ENCODE data around the gene MMP24OS. TPM values are rescaled to one million over a fixed set of nuclear protein-coding genes. Genes with fewer than 3 reads are reported as not detected.

MMP24OS gene
- 4.2 TPM for total RNA-seq

GRCh38 chr20:35277531-35278395, at the start of gene MMP24OS:
TSS of gene MMP24OS (minus strand) at chr20:35278122. CDS start at chr20:35277929, 193 bp downstream.
- Histone ChIP-seq H3K4me3 (ENCODE audit: low read length in 3 of 3) (peak within 1 kb of the TSS; percentile 82 to 89 (median 89)), H3K4me1 (ENCODE audit: control insufficient read depth in 3 of 3, insufficient read depth in 3 of 3, low read length in 3 of 3) (peaks cover 15 to 26% (median 23%) of the 10 kb centered on the region in 3 donors), H3K36me3 (ENCODE audit: control insufficient read depth in 3 of 3, insufficient read depth in 3 of 3, low read length in 3 of 3) (peaks cover 29 to 34% (median 30%) of the 10 kb centered on the region in 3 donors), H3K27ac (ENCODE audit: low read depth, low read length) (peak within 1 kb of the TSS; percentile 83), H3K9me3 (ENCODE audit: control insufficient read depth in 3 of 3, low read length in 3 of 3) (no peaks in the 10 kb centered on the region), H3K9ac (ENCODE audit: low read depth in 1 of 3, low read length in 3 of 3) (peak within 1 kb of the TSS; percentile 87 to 92 (median 90)), H3K27me3 (ENCODE audit: control insufficient read depth in 3 of 3, insufficient read depth in 3 of 3, low read length in 3 of 3) (no peaks in the 10 kb centered on the region)

DNA sequence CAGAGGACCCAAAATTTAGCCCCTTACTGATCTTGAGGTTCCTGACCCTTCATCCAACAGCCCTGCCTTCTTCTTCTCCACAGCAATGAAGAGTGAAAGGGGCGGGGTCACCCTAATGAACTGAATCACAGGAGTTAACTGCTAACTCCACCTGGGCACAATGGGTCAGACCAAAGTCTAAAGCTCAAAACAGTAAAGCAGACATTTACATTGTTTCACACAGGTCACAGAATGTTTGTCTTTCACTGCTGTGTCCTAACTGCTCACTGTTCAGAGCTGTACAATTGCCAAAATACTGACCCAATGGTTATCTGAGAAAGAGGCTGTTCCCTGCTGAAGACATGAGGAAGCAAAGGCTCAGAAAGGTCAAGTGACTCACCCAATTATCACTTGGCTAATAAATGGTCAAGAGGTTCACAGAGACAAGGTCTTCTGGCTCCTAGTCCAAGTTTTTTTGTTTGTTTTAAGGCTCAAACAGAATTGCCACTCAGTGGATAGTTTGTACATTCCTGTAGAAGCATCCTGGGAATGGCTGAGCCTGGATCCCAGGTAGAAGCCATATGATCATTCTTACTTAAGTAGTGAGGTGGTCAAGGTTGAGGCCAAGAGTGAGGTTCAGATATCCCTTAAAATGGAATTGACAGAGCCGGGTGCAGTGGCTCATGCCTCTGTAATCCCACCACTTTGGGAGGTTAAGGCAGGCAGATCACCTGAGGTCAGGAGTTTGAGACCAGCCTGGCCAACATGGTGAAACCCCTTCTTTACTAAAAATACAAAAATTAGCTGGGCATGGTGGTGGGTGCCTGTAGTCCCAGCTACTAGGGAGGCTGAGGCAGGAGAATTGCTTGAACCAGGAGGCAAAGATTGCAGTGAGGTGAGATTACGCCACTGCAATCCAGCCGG, 49.4 kb upstream of the MMP24OS start:
- no peaks in the 10 kb centered on the region for H3K27me3 ChIP-seq (ENCODE audit: control insufficient read depth in 3 of 3, insufficient read depth in 3 of 3, low read length in 3 of 3)
- no peaks in the 10 kb centered on the region for H3K9me3 ChIP-seq (ENCODE audit: control insufficient read depth in 3 of 3, low read length in 3 of 3)
- no peak overlapping the region for H3K9ac ChIP-seq (ENCODE audit: low read depth in 1 of 3, low read length in 3 of 3)
- no peak overlapping the region for H3K4me3 ChIP-seq (ENCODE audit: low read length in 3 of 3)
- H3K27ac ChIP-seq (ENCODE audit: low read depth, low read length): no peak overlapping the region
- H3K4me1 ChIP-seq (ENCODE audit: control insufficient read depth in 3 of 3, insufficient read depth in 3 of 3, low read length in 3 of 3): peaks cover 8 to 19% (median 17%) of the 10 kb centered on the region in 3 donors
- H3K36me3 ChIP-seq (ENCODE audit: control insufficient read depth in 3 of 3, insufficient read depth in 3 of 3, low read length in 3 of 3): peaks cover 0 to 6% (median 0%) of the 10 kb centered on the region in 3 donors

DNA sequence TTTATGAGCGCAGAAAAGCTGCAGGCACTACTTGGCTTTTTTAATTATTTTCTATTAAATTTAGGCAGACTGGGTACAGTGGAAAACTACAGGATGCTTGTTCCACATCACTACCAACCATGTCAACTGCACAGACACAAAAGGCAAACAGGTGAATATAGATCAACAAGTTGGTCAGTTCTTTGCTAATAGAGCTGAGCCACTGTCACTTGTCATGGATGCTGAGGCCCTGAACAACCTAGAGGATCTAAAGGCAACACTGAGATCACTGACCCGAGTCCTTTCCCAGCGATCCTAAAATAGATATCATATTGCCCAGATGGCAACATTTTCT, 48.8 kb upstream of the MMP24OS start:
- Histone ChIP-seq H3K27ac (ENCODE audit: low read depth, low read length) (no peak overlapping the region), H3K27me3 (ENCODE audit: control insufficient read depth in 3 of 3, insufficient read depth in 3 of 3, low read length in 3 of 3) (no peaks in the 10 kb centered on the region), H3K9me3 (ENCODE audit: control insufficient read depth in 3 of 3, low read length in 3 of 3) (no peaks in the 10 kb centered on the region), H3K36me3 (ENCODE audit: control insufficient read depth in 3 of 3, insufficient read depth in 3 of 3, low read length in 3 of 3) (peaks cover 0 to 6% (median 0%) of the 10 kb centered on the region in 3 donors), H3K4me3 (ENCODE audit: low read length in 3 of 3) (no peak overlapping the region), H3K4me1 (ENCODE audit: control insufficient read depth in 3 of 3, insufficient read depth in 3 of 3, low read length in 3 of 3) (peaks cover 8 to 19% (median 17%) of the 10 kb centered on the region in 3 donors), H3K9ac (ENCODE audit: low read depth in 1 of 3, low read length in 3 of 3) (no peak overlapping the region)

GRCh38 chr20:35326021-35326739, 48.3 kb upstream of the MMP24OS start:
- Histone ChIP-seq H3K9me3 (ENCODE audit: control insufficient read depth in 3 of 3, low read length in 3 of 3) (no peaks in the 10 kb centered on the region), H3K27me3 (ENCODE audit: control insufficient read depth in 3 of 3, insufficient read depth in 3 of 3, low read length in 3 of 3) (no peaks in the 10 kb centered on the region), H3K4me1 (ENCODE audit: control insufficient read depth in 3 of 3, insufficient read depth in 3 of 3, low read length in 3 of 3) (peaks cover 8 to 19% (median 17%) of the 10 kb centered on the region in 3 donors), H3K9ac (ENCODE audit: low read depth in 1 of 3, low read length in 3 of 3) (peak overlapping the region in 1 of 3 donors; percentile 17), H3K36me3 (ENCODE audit: control insufficient read depth in 3 of 3, insufficient read depth in 3 of 3, low read length in 3 of 3) (peaks cover 0 to 6% (median 0%) of the 10 kb centered on the region in 3 donors), H3K4me3 (ENCODE audit: low read length in 3 of 3) (no peak overlapping the region), H3K27ac (ENCODE audit: low read depth, low read length) (peak overlapping the region; percentile 51)

GRCh38 chr20:35325401-35325800, 47.5 kb upstream of the MMP24OS start:
- no peaks in the 10 kb centered on the region for H3K9me3 ChIP-seq (ENCODE audit: control insufficient read depth in 3 of 3, low read length in 3 of 3)
- H3K9ac ChIP-seq (ENCODE audit: low read depth in 1 of 3, low read length in 3 of 3): no peak overlapping the region
- H3K27me3 ChIP-seq (ENCODE audit: control insufficient read depth in 3 of 3, insufficient read depth in 3 of 3, low read length in 3 of 3): no peaks in the 10 kb centered on the region
- H3K4me3 ChIP-seq (ENCODE audit: low read length in 3 of 3): no peak overlapping the region
- H3K36me3 ChIP-seq (ENCODE audit: control insufficient read depth in 3 of 3, insufficient read depth in 3 of 3, low read length in 3 of 3): peaks cover 0 to 6% (median 0%) of the 10 kb centered on the region in 3 donors
- no peak overlapping the region for H3K27ac ChIP-seq (ENCODE audit: low read depth, low read length)
- peaks cover 8 to 21% (median 17%) of the 10 kb centered on the region in 3 donors for H3K4me1 ChIP-seq (ENCODE audit: control insufficient read depth in 3 of 3, insufficient read depth in 3 of 3, low read length in 3 of 3)

GRCh38 chr20:35320396-35321126, 42.6 kb upstream of the MMP24OS start:
- Histone ChIP-seq H3K27me3 (ENCODE audit: control insufficient read depth in 3 of 3, insufficient read depth in 3 of 3, low read length in 3 of 3) (no peaks in the 10 kb centered on the region), H3K4me3 (ENCODE audit: low read length in 3 of 3) (no peak overlapping the region), H3K27ac (ENCODE audit: low read depth, low read length) (no peak overlapping the region), H3K9me3 (ENCODE audit: control insufficient read depth in 3 of 3, low read length in 3 of 3) (no peaks in the 10 kb centered on the region), H3K4me1 (ENCODE audit: control insufficient read depth in 3 of 3, insufficient read depth in 3 of 3, low read length in 3 of 3) (peaks cover 9 to 25% (median 16%) of the 10 kb centered on the region in 3 donors), H3K36me3 (ENCODE audit: control insufficient read depth in 3 of 3, insufficient read depth in 3 of 3, low read length in 3 of 3) (peaks cover 0 to 6% (median 0%) of the 10 kb centered on the region in 3 donors), H3K9ac (ENCODE audit: low read depth in 1 of 3, low read length in 3 of 3) (no peak overlapping the region)

DNA sequence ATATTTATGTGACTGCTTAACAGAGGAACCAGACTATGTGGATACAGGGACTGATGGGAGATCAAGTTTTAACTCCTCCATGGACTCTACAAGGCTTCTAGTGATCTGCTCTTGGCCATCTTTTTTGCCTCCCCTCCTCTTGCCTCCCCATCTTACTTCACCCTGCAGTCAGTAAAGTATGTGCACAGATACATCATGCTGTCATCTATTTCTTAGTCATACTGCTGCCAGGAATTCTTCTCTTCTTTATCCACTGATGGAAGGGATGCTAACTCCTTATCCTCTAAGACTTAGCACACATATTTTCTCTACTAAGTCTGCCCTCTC, 41.9 kb upstream of the MMP24OS start:
- no peak overlapping the region for H3K4me3 ChIP-seq (ENCODE audit: low read length in 3 of 3)
- no peak overlapping the region for H3K27ac ChIP-seq (ENCODE audit: low read depth, low read length)
- H3K9me3 ChIP-seq (ENCODE audit: control insufficient read depth in 3 of 3, low read length in 3 of 3): no peaks in the 10 kb centered on the region
- no peaks in the 10 kb centered on the region for H3K27me3 ChIP-seq (ENCODE audit: control insufficient read depth in 3 of 3, insufficient read depth in 3 of 3, low read length in 3 of 3)
- no peak overlapping the region for H3K9ac ChIP-seq (ENCODE audit: low read depth in 1 of 3, low read length in 3 of 3)
- H3K4me1 ChIP-seq (ENCODE audit: control insufficient read depth in 3 of 3, insufficient read depth in 3 of 3, low read length in 3 of 3): peaks cover 8 to 25% (median 16%) of the 10 kb centered on the region in 3 donors
- H3K36me3 ChIP-seq (ENCODE audit: control insufficient read depth in 3 of 3, insufficient read depth in 3 of 3, low read length in 3 of 3): peaks cover 0 to 6% (median 0%) of the 10 kb centered on the region in 3 donors

DNA sequence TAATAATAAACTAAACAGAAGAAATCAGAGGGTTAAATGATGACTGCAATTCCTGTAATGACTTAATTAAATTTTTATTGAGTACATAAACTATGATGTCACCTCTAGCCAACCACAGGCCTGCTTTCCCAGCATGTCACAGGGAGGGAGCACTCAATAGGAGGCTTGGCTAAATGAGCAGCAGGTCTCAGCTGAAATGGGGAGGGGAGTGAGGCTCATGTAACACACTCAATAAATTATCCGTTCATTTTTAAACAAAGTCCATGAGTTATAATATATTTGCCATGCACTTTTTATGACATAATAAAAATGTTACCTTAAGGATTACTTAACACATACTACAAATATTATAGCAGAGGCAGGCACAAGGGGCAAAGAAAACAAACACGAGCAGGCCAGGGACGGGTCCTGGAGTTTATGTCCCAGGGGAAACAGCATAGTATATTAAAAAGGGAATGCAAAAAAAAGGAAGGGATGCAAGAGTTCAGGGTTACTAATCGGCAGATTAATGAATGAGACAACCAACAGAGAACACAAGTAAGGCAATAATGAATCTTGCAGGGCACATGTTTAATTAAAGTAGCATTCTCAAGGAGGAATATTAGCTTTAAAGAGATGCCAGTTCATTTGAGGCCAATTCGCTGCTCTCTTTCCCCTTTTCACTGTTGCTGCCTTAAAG, 41.4 kb upstream of the MMP24OS start:
- Histone ChIP-seq H3K4me3 (ENCODE audit: low read length in 3 of 3) (no peak overlapping the region), H3K9ac (ENCODE audit: low read depth in 1 of 3, low read length in 3 of 3) (peak overlapping the region in 1 of 3 donors; percentile 42), H3K36me3 (ENCODE audit: control insufficient read depth in 3 of 3, insufficient read depth in 3 of 3, low read length in 3 of 3) (peaks cover 0 to 8% (median under 1%) of the 10 kb centered on the region in 3 donors), H3K9me3 (ENCODE audit: control insufficient read depth in 3 of 3, low read length in 3 of 3) (no peaks in the 10 kb centered on the region), H3K27me3 (ENCODE audit: control insufficient read depth in 3 of 3, insufficient read depth in 3 of 3, low read length in 3 of 3) (no peaks in the 10 kb centered on the region), H3K27ac (ENCODE audit: low read depth, low read length) (peak overlapping the region; percentile 69), H3K4me1 (ENCODE audit: control insufficient read depth in 3 of 3, insufficient read depth in 3 of 3, low read length in 3 of 3) (peaks cover 8 to 25% (median 16%) of the 10 kb centered on the region in 3 donors)

Measured in skeletal muscle tissue (tissue), 4 donors.